Measurements from ENCODE around the gene FARP1. TPM values are rescaled to one million over a fixed set of nuclear protein-coding genes. Genes with fewer than 3 reads are reported as not detected.

The FARP1 gene
- total and polyA plus RNA-seq, 2 of the 8 experiments (the other 6 are each of a cell fraction or from before 2014, with no cell fraction given) = 24.7 to 104 TPM

GRCh38 chr13:98313023-98313921, 170.4 kb downstream of the FARP1 start:
- Histone ChIP-seq H2AK5ac (ENCODE audit: low read depth, low read length) (0 out of 2 replicates have a peak overlapping the region, but pooled peaks have one; percentile 61), H3K9me3 (ENCODE audit: insufficient read depth in 2 of 2, low read depth in 1 of 2, low read length in 1 of 2) (no peaks in the 10 kb centered on the region), H4K91ac (replicated peaks; ENCODE audit: insufficient read length, low read length) (no peak overlapping the region), H4K8ac (ENCODE audit: extremely low read depth, insufficient read depth, low read length) (no peak overlapping the region), H3K4me1 (replicated peaks in 1 of 4; ENCODE audit: control insufficient read depth in 3 of 4, insufficient read depth in 4 of 4, low read length in 3 of 4) (peaks cover 0 to 17% (median 13%) of the 10 kb centered on the region in 4 experiments), H3K56ac (replicated peaks; ENCODE audit: insufficient read length, low read depth, low read length) (no peak overlapping the region), H3K9ac (replicated peaks in 1 of 4; ENCODE audit: extremely low read depth in 1 of 4, low read depth in 3 of 4, low read length in 3 of 4) (no peak overlapping the region), H3K27ac (ENCODE audit: low read depth, low read length) (no peak overlapping the region), H3K27me3 (replicated peaks in 1 of 4; ENCODE audit: control insufficient read depth in 3 of 4, extremely low read depth in 1 of 4, insufficient read depth in 3 of 4, low read length in 3 of 4) (no peaks in the 10 kb centered on the region), H2BK12ac (ENCODE audit: low read depth, low read length) (0 out of 2 replicates have a peak overlapping the region, but pooled peaks have one; percentile 75), H3K14ac (ENCODE audit: insufficient read length) (no peak overlapping the region), H2BK20ac (ENCODE audit: low read length) (no peak overlapping the region), H4K5ac (ENCODE audit: insufficient read length, low read depth, low read length) (no peak overlapping the region), H2BK5ac (ENCODE audit: low read depth, low read length) (no peak overlapping the region), H4K20me1 (replicated peaks in 1 of 2; ENCODE audit: control insufficient read depth in 1 of 2, insufficient read depth in 2 of 2, low read length in 2 of 2) (no peaks in the 10 kb centered on the region), H3K4ac (replicated peaks; ENCODE audit: insufficient read length, low read depth, low read length) (no peak overlapping the region), H3K4me3 (ENCODE audit: extremely low read depth in 1 of 4, insufficient read depth in 2 of 4, low read depth in 3 of 4, low read length in 4 of 4) (no peak overlapping the region), H3K79me1 (ENCODE audit: low read depth, low read length) (peaks cover 2% of the 10 kb centered on the region; the same call in 1 of the 2 replicates), H3K23me2 (ENCODE audit: low read depth, low read length) (peaks cover 2% of the 10 kb centered on the region; the same call in 1 of the 2 replicates), H3K23ac (ENCODE audit: insufficient read length) (no peak overlapping the region), H2AFZ (ENCODE audit: low read length) (no peak overlapping the region), H3K79me2 (ENCODE audit: control insufficient read depth in 1 of 2, insufficient read depth in 2 of 2, low read length in 2 of 2) (peaks cover 0 to 10% of the 10 kb centered on the region in 2 experiments; a peak in 1 of 4 replicates), H3K36me3 (ENCODE audit: control insufficient read depth in 2 of 4, insufficient read depth in 4 of 4, low read length in 3 of 4) (peaks cover 0 to 3% (median 0%) of the 10 kb centered on the region in 4 experiments; a peak in 1 of 8 replicates), H3K18ac (ENCODE audit: extremely low read depth, low read length) (no peak overlapping the region), H2BK15ac (ENCODE audit: low read length) (no peak overlapping the region), H2BK120ac (replicated peaks; ENCODE audit: low read depth, low read length) (no peak overlapping the region), H3K4me2 (ENCODE audit: insufficient read depth in 1 of 2, low read depth in 2 of 2, low read length in 2 of 2) (no peak overlapping the region)
- CTCF ChIA-PET (ENCODE audit: partially characterized antibody) = interaction anchor here (0.8 to 1.5 kb wide), 3 partner anchors 16 to 35 kb away, joined by 3 to 4 read pairs (median 3); no protein-coding TSS in a partner anchor
- FAIRE-seq (no peak), DNase-seq (ENCODE audit: low read depth in 1 of 2, low spot score in 2 of 2) (no peak)
- 85% methylated on average over 18 of the region's 20 CpGs; no CpG with 5 or more reads in 1 of the 2 experiments for WGBS, 2 experiments (ENCODE audit: extremely low coverage in 1 of 2, insufficient coverage in 1 of 2, insufficient read length in 1 of 2, insufficient replicate concordance in 2 of 2, low coverage in 1 of 2, low lambda C conversion rate in 2 of 2, missing lambda C conversion rate in 1 of 2)
- POLR2A ChIA-PET (ENCODE audit: partially characterized antibody) = interaction anchor here (0.7 kb wide), 1 partner anchor 465 kb away, joined by 3 read pairs; no protein-coding TSS in a partner anchor
- TF ChIP-seq, protein P1, sequence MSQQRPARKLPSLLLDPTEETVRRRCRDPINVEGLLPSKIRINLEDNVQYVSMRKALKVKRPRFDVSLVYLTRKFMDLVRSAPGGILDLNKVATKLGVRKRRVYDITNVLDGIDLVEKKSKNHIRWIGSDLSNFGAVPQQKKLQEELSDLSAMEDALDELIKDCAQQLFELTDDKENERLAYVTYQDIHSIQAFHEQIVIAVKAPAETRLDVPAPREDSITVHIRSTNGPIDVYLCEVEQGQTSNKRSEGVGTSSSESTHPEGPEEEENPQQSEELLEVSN (IDR thresholded peaks at IDR 0.05) = no peak
- TF ChIP-seq ASH2L (IDR thresholded peaks at IDR 0.05; ENCODE audit: low read length) (no peak), SP4 (IDR thresholded peaks at IDR 0.05; ENCODE audit: low read length) (no peak), RBBP5 (IDR thresholded peaks at IDR 0.05; ENCODE audit: borderline replicate concordance, low read depth, low read length) (no peak), RXRA (IDR thresholded peaks at IDR 0.05; ENCODE audit: insufficient read depth, low read depth, low read length) (no peak)

Data from H1 (cell line).